GM18498 (cell line): ENCODE results near the gene LARGE1.

Source experiments
- ATAC-seq: cut with Tn5 transposase; IDR thresholded peaks from one replicate; pipeline ENCODE4 v1.9.1; 2021; ENCODE audit warnings: mild to moderate bottlenecking, moderate library complexity; ENCODE audit not compliant: unreplicated experiment

The LARGE1 gene

DNA sequence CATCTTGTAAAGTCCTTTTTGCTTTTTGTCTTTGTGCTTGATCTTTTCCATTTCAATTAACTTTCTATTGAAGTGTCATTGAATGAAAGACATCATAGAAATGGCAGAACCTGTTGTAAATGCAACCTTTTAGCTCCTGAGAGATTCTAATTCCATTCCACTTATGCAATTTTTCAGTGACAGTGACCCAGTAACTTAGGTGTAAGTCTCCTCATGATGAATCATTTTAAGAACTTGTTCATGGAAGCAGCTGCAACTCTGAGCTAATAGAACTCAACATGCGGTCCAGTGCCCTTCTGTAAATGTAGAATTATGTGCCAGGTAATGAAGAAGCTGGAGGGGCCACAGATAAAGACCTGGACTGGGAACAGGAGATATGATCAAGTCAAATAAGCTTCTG, 463.8 kb downstream of the LARGE1 start:
- ATAC-seq = no peak

DNA sequence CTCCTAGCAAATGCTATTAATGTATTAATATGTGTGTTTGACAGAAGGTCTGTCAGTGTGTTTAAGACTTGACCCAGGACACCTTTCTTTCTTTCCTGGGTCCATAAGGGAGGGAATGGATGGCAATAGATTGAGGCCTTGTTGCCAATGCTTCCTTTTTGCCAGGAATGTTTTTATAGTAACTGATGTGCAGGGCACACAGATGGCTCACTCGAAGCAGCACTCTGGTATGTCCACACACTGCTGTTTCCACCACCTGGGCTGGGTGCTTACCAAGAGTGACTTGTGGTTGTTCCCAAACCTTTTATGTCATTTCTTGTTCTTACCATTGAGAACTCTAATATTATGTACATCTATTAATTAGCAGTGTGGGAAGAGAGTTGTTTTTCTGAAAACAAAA, 465.2 kb downstream of the LARGE1 start:
- ATAC-seq = no peak

DNA sequence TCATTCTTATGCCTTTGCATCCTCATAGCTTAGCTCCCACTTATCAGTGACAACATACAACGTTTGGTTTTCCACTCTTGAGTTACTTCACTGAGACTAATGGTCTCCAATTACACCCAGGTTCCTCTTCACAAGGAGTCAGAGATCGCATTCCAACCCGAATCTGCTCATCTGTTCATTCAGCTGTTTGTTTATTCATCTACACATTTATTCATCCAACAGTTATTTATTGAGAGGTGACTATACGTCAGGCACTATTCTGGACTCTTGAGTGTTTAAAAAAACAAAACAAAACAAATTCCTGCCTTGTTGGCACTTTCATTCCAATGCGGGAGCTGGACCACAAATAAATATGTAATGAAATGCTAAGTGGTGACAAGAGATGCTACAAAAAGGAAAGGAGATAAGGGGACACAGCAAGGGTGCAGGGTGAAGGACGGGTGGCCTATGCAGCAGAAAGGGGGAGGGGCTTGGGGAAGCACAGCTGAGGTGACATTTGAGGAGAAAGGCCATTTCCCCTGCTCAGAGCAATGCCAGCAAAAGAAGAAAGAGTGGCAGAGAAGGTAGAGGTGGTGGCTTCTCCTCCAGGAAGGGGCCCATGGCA, 468.3 kb downstream of the LARGE1 start:
- ATAC-seq = no peak

DNA sequence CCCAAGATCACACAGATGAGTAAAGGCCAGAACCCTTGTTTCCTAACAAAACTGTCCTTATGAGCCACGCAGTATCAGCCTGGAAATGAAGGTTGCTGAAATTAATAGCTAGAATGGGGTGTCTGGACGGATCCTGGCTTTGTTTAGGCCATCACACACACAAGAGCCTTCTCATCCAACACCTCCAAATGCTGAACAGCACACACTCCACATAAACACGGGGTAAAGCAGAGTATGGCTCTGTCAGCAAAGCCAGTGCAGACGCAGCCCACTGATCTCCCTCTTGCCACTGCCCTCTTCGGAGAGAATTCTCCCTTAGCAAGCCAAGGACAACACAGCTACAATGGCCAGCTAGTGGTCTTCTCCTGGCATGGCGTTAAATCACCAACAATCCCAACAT, 469.5 kb downstream of the LARGE1 start:
- no peak for ATAC-seq

DNA sequence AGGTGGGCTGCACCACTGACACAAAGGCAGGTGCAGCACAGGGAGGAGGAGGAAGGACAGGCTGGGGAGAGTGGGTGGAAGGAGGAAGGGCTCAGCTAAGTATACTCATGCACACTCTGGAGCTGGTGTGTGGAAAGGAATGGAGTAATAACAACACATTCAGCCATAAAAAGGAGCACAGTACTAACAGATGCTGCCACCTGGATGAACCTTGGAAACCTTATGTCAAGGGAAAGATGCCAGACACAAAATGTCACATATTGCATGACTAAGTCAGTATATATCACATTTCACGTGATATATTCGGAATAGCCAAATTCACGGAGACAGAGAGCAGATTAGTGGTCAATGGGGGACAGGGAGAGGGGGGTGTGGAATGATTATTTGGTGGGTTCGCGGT, 472.5 kb downstream of the LARGE1 start:
- ATAC-seq = no peak

DNA sequence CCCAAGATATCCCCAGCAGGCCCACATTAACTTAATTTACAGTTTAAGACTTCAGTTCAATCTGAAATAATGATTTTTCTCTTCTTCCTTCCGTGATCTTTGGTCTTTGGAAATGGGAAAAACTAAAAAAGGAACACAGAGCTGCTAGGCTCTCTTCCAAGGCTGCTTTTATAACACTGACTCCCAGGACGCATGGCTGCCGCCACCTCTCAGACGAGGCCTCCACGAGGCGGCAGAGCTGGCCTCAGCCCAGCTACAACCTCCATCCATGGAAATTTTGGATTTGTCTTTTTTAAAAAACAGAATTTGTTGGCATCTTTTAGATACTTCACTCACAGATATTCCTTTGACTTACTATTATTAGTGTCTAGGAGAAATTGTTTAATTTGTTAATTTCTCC, 476.6 kb downstream of the LARGE1 start:
- no peak for ATAC-seq

DNA sequence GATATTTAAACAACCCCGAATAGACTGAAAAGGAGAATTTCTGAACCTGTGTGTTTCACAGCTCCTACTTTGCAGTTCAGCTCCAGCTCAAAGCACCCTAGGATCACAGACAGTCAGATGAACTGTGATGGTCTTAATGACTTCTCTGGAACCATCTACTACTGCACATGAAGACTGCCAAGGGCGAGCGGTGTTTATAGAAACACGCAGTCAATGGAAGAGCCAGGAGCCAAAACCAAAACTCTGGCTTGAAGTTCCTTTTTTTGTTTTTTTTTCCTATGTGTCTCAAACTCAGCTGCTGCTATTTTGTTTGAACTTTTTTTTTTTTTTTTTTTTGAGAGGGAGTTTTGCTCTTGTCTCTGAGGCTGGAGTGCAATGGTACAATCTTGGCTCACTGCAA, 479.5 kb downstream of the LARGE1 start:
- no peak for ATAC-seq

DNA sequence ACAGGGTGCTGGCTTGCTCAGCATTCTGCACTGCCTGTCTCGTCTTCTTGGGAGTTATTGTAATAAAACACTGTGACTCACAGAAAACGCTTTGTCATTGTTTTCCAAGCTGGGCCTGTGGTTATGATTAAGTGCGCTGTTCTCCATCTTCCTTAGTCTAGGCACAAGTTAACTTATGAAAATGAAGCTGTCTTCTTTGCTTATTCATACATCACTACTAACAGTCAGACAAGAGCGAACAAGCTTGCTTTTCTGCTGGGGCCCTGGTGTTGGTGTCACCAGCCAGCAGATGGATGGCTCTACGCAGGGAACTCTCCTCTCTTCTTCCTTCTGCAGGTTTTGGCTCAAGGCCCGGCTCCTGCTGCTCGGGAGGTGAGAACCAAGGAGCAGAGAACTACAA, 482.0 kb downstream of the LARGE1 start:
- no peak for ATAC-seq

DNA sequence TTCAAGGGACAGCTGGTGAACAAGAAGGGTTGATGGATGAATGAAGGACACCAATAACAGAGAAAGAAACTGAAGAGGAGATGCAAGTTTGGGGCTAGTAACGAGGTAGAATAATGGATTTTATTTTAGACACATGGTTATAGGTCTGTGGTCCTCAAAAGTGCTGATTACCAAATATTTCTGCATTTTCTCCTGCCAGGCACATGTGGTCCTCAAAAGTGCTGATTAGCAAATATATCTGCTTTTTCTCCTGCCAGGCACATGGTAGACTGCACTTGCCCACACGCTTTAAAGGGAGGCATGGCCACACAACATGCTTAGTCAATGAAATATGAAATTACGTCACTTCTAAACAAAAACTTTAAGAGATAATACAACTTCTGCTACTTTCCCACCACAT, 489.0 kb downstream of the LARGE1 start:
- ATAC-seq = no peak

DNA sequence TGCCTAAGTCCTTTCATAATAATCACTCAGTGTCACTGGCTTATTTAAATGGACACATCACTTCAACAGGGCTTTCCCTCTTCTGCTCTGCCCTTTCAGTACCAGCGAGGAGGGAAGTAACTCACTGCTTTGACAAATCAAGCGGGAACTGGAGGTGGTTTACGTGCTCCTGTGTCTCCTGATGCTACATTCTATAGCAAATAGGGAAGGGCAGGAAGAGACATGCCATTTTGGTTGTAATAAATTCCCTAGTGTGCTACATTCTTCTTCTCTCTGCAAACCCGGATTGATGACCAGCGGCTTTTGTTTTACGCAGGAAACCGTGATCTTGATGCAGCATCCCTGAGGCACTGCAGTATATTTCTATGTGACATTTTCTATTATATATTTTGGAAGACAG, 491.0 kb downstream of the LARGE1 start:
- no peak for ATAC-seq

DNA sequence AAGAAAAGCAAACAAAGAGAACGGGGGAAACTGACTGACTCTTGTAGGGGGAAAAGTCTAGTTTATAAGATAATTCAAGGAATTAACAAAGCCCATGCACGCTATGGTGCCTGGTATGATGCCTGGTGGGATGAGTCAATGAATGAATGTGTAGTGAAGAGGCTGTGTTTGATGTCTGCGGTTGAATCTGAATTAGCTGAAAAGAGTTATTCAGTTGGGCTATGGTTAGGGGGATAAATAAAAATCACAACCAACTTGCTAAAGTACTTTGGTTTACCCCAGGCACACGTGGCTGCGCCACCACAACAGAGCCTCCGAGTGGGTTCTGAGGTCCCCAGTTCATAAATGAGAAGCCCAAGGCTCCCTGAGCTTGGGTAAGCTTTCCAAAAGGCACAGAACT, 492.8 kb downstream of the LARGE1 start:
- ATAC-seq = no peak

DNA sequence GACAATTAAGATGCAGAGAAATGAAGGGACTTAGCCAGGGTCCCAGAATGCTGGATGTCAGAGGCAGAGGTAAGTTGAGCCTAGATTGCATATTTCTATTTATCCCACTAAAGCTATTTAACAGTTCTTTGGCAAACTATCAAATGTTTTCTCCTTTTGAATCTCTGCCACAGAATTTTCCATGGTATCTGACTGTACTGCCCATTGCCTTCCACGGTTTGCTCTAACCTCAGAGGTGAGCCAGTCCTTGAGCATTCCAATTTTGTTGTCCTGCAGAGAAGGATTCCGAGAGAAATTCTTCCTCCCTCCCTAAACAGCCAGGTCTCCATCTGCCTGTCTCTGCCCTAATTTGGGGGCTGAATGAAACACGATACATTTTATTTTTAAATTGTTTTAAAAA, 493.8 kb downstream of the LARGE1 start:
- ATAC-seq = no peak

DNA sequence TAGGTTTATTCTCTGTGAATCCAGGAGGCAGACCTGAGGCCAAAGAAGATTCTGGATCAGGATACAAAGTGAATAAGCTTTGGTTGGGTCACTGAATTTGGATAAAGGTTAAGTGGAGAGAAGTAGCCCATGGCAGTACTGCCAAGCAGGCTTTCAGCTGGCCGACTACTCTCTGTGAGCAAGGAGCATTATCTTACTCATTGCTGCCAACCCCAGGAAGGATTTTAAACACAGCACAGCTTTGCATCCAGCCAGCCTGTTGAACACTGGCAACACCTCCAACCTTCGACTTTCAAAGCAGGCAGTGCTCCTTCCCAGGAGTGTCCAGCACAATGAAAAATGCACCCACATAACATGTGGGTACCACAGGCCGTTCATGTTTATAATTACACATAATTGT, 498.4 kb downstream of the LARGE1 start:
- no peak for ATAC-seq

DNA sequence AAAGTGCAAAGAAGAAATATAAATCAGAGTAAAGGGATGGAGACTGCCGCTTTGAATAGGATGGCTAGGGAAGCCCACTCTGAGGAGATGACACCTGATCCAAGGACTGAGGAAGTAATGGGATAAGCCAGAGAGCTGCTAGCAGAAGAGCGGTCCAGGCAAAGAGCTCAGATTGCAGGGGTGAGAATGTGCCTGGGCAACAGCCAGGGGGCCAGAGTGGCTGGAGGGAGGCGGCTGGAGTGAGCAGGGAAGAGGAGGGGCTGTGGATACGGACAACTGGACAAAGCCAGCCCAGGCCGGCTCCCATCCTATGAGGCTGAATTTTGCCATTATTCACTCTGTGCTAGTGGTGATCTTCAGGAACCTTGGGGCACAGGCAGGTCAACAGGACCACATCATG, 501.8 kb downstream of the LARGE1 start:
- ATAC-seq = no peak

DNA sequence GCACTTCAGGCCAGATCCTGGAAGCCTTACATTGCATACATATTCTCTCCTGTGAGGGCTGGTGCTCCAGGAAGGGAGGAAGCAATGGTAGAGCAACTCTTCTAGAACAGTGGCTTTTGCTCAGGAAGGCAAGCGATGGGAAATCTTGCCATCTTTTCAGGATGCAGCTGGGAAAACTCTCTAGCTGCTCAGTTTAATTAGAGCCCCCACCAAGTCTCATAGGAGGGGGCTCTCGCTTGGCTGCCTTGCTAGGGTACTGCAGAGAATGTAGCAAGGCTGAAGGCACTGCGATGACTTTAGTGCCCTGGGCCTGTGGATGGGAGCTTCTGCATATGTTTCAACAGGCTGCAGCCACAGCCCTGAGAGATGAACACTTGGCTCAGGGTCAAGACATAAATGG, 504.9 kb downstream of the LARGE1 start:
- ATAC-seq = no peak

DNA sequence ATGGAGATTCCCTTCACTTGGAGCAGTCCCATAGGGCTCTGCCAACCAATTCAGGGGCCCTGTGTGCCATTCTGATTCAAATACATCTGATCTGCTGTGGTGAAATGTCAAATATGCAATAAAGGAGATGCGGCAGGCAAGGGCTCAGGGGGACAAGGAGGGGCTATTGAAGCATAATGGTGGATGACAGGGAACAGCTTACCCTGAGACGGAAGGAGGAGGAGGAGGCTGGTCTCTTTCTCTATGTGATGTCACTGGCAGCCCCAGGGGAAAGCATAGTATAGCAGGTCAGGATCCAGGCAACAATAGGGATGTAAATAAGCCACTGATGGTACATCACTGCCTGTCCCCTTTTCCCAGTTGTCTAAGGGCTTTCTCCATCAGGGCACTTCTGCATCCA, 511.2 kb downstream of the LARGE1 start:
- ATAC-seq = no peak

DNA sequence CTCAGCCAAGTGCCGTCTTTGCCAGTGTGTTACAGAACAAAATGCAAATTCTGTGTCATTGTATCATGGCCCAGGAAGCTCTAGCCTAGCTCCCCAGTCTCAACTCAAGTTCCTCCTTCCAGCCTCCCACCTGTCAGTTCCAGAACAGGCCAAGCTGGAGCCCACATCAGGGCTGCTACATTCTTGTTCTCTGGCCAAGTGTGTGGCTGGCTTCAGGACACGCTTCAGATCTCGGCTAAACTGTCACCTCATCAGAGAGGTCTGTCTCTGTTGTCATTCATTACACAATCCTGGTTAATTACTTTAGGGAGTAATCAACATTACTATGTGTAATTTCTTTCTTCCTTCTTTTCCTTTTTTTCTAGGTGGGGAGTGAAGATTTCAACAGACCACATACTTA, 515.1 kb downstream of the LARGE1 start:
- no peak for ATAC-seq

DNA sequence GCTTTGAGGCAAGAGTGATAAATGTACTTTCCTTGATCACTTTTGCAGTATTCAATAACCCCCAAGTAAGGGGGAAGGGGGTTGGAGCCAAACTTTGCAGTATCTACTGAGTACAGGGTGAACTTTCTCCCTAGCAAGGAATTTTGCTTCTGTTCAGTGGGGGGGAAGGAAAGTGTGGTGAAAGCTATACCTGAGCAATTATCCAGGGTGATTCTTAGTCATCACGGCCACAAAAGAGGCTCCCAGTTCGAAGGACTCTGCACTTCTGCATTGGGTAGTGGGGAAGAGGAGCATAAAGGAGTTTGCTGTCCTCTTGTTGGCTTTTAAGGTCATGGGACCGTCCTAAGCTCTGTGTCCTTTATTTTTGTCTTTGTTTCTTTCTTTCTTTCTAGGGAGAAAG, 515.6 kb downstream of the LARGE1 start:
- no peak for ATAC-seq

DNA sequence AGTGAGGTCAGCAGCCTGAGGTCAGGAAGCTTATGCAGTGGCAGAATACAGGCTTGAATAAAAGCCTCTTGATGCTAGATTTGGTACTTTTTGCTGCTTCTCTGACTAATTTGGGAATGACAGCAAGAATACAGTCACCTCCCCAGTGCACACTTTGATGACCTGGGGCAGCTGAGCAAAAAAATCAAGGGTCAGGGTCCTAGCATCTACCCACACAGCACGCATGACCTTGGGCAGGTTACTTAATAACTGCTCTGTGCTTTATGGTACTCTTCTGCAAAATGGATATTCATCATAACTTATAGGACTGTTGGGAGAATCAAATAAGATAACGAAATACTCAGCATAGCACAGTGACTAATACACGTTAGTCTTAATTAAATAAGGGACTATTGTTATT, 518.0 kb downstream of the LARGE1 start:
- ATAC-seq = no peak

DNA sequence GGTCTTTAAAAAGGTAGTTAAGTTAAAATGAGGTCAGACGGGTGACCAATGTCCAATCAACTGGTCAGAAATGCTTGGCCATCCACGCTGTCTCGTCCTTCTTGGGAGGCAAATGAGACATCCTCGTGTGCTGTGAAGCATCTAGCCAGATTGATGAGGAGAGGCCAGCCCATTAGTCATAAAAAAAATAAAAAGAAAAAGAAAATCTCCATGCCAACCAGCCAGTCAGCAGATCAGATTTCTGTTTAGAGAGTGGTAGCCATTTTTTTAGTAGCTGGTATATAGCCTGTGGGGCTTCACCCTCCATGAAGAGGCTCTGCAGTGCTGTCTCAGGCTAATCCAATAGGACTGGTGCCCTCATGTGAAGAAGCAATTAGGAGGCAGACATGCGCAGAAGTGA, 519.0 kb downstream of the LARGE1 start:
- no peak for ATAC-seq

DNA sequence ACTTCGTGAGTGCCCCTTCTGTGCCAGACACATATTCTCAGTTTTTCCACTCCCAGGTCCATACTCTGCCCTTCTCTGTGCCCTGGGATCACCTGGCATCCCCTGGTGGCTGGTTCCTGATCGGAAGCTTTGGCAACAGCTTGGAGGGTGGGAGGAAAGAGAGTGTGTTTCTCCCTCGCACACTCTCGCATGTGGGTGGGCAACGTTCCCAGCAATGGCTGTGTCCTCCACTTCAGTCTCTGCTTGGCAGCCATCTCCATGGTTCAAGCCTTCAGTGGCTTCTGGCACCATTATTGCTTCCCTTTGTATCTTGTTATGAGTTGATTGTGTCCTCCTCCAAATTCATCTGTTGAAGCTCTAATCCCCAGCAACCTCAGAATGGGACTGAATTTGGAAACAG, 519.4 kb downstream of the LARGE1 start:
- no peak for ATAC-seq

DNA sequence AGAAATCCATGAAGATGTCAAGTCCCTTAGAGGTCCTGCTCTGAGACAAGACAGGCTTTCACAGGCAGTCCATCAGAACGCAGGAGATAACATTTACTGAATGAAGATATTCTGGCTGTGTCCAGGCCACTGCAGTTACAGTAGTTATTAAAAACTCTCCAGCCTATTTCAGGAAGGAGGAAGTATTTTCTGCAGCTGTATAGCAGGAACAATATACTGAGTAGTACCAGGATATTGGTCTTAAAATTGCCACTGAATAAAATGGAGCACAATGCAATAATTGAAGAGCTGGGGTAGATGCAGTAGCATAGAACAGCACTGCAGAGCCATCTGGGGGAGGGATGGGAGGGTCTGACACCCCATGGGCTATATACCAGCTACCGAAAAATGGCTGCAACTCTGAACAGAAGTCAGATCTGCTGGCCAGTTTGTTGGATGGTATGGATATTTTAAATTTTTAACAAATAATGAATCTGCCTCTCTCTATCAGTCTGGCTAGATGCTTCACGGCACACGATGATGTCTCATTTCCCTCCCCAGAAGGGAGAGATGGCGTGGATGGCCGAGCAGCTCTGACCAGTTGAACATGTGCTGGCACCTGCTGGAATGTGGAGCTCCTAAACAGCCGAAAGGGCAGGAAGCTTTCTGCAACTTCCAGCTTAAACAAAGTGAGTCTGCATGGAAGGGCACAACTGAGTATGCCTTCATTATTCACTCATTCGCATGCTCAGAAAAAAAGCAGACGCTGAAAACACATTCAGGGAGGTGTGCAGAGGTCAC, 520.0 kb downstream of the LARGE1 start:
- no peak for ATAC-seq

DNA sequence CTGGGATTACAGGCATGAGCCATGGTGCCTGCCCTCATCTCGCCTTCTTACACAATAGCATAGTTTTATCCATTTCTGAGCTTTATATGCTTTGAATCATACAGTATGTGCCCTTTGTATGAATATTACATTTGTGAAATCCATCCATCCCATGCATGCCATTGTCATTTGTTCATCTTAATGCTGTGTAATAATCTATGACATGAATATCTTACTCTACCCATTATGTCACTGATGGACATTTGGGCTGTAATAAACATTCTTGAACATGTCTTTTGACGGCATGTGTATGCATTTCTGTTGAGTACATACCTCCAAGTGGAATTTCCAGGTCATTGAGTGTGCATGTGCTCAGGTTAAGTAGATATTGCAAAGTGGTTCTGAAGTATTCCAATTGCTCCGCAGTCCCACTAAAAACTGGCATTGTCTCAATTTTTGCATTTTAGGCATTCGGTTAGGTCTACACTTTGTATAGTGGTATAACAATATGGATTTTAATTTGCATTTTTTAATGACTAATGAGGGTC, 522.8 kb downstream of the LARGE1 start:
- ATAC-seq = no peak
